Naive thymus-derived CD8-positive, alpha-beta T cell (primary cell): ENCODE data around the gene PRRT1B. TPM values are rescaled to one million over a fixed set of nuclear protein-coding genes. Genes with fewer than 3 reads are reported as not detected.
"Not testable (repeated sequence)": the region's sequence is repeated elsewhere in the genome, so short reads cannot be mapped to it uniquely, and the experiment has no call there.

Experiments
- ATAC-seq, 2 donors: fragments of 150-1000 bp; cut with Tn5 transposase in 1 of 2; sonication (Bioruptor Pico), chemical (Tn5 transposase) in 1 of 2; 1 replicate in 1 of 2; 2 replicates in 1 of 2; pipeline ENCODE4 v1.10.0; 2021; ENCODE audit warnings: mild to moderate bottlenecking in 2 of 2, moderate library complexity in 2 of 2
- POLR2A ChIA-PET: fragments of 350-600 bp; sonication (Branson Sonifier 250); formaldehyde crosslinking; loops from one replicate; lab custom pipeline; 2021; ENCODE audit warnings: antibody characterized with exemption; lab: Charles Lee
- DNase-seq, 10 donors: peaks; one replicate each; pipeline versions ENCODE4 v3.0.0 to v3.0.0-alpha.2; 2020 to 2022
- H3K27ac Mint-ChIP-seq, 10 donors: one replicate each; pipeline ENCODE4 v1.8.0; 2020 to 2022; ENCODE audit warnings: mild to moderate bottlenecking in 10 of 10, mixed read lengths in 10 of 10, moderate library complexity in 4 of 10, inconsistent platforms in 1 of 10
- H3K27me3 Mint-ChIP-seq, 5 donors: one replicate each; pipeline ENCODE4 v1.8.0; 2021 to 2022; ENCODE audit warnings: mixed read lengths in 5 of 5
- H3K36me3 Mint-ChIP-seq, 3 donors: one replicate each; pipeline ENCODE4 v1.8.0; 2020 to 2022; ENCODE audit warnings: mixed read lengths in 3 of 3, mild to moderate bottlenecking in 2 of 3, inconsistent platforms in 1 of 3
- H3K4me1 Mint-ChIP-seq, 4 donors: one replicate each; pipeline ENCODE4 v1.8.0; 2021 to 2022; ENCODE audit warnings: mixed read lengths in 4 of 4
- H3K4me3 Mint-ChIP-seq, 10 donors: one replicate each; pipeline ENCODE4 v1.8.0; 2020 to 2022; ENCODE audit warnings: mild to moderate bottlenecking in 10 of 10, mixed read lengths in 10 of 10, moderate library complexity in 6 of 10, inconsistent platforms in 1 of 10
- H3K9me3 Mint-ChIP-seq, 9 donors: one replicate each; pipeline ENCODE4 v1.8.0; 2020 to 2022; ENCODE audit warnings: mixed read lengths in 9 of 9, mild to moderate bottlenecking in 3 of 9, inconsistent platforms in 1 of 9, moderate library complexity in 1 of 9
- polyA plus RNA-seq, 3 donors: library from polyadenylated mRNA; unstranded; fragments of 300-500 nt; fragmentation: Illumina TruSeq; gene quantifications; one replicate each; pipeline ENCODE4 v1.2.3, GENCODE V29; 2021
- total RNA-seq, 8 experiments: library from RNA in 2 of 8; stranded (reverse) in 2 of 8; gene quantifications; one replicate each; pipeline ENCODE4 v1.2.3 and lab custom pipeline; 2021 to 2026

PRRT1B gene
- total and polyA plus RNA-seq, 5 experiments from 2014 or later: not detected

DNA sequence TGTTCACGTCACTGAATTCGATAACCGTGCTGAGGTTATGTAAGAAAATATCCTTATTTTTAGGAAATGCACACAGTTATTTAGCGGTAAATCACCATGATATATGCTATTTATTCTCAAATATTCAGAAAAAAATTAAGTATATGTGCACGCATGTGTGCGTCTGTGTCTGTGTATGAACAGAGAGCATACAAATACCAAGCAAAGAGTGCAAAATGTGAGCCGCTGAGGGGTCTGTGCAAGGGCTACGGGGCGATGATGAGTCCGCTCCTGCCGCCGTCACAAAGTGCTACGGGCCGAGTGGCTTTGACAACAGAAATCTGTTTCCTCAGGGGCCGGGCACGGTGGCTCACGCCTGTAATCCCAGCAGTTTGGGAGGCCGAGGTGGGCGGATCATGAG is 7.4 kb upstream of the PRRT1B start:
- no peak for DNase-seq
- Mint-ChIP-seq H3K27me3 (no peaks in the 10 kb centered on the region), H3K9me3 (peaks cover 0 to 11% (median 4%) of the 10 kb centered on the region in 9 donors), H3K36me3 (peaks cover 0 to 3% (median under 1%) of the 10 kb centered on the region in 3 donors), H3K4me3 (peak overlapping the region in 2 of 10 donors; percentile 10 to 20), H3K27ac (no peak overlapping the region), H3K4me1 (peaks cover 8 to 54% (median 32%) of the 10 kb centered on the region in 4 donors)
- ATAC-seq: no peak
- POLR2A ChIA-PET: no interaction called here

DNA sequence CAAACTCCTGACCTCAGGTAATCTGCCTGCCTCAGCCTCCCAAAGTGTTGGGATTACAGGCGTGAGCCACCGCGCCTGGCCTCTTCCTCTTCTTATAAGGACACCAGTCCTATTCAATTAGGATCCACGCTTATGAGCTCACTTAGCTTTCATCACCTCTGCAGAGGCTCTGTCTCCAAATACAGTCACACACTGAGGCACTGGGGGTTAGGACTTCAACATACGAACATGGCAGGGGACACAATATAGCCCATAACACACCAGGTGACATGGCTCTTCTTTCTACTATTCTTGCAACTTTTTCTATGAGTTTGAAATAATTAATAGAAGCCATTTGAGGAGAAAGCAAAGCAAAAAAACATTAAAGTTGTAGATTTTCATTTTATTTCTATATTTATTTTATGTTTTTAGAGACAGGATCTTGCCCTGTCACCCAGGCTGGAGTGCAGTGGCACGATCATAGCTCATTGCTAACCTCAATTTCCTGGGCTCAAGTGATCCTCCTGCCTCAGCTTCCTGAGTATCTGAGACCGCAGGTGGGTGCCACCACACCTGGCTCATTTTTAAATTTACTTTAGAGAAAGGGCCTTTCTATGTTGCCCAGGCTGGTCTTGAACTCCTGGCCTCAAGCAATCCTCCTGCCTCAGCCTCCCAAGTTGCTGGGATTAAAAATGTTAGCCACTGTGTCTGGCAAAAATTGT is 6.0 kb upstream of the PRRT1B start:
- Mint-ChIP-seq H3K4me3 (peak overlapping the region in 8 of 10 donors; percentile 7 to 83 (median 60)), H3K4me1 (peaks cover 7 to 46% (median 28%) of the 10 kb centered on the region in 4 donors), H3K36me3 (peaks cover 0 to 13% (median 12%) of the 10 kb centered on the region in 3 donors), H3K27ac (peak overlapping the region in 7 of 10 donors; percentile 40 to 86 (median 71)), H3K9me3 (peaks cover 0 to 26% (median 10%) of the 10 kb centered on the region in 9 donors), H3K27me3 (no peaks in the 10 kb centered on the region)
- ATAC-seq: peak; percentile 46 to 67
- peak in 4 of 10 donors; percentile 35 to 44 (median 41) for DNase-seq
- POLR2A ChIA-PET: interaction anchor here (1.1 to 1.4 kb wide), 3 partner anchors 26 to 283 kb away, joined by 3 to 7 read pairs (median 3); no protein-coding TSS in a partner anchor

DNA sequence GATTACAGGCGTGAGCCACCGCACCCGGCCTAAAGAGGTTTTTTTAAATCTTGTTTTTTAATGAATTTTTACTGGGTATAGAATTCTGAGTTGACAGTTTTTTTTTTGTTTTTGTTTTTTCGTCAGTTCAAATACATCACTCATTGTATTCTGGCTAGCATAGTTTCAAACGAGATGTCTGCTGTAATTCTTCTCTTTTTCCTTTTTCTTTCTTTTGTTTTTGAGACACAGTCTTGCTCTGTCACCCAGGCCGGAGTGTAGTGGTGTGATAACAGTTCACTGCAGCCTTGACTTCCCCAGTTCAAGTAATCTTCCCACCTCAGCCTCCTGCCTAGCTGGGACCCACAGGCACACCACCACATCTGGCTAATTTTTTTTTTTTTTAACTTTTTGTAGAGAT is 2.2 kb upstream of the PRRT1B start:
- peaks cover 9 to 16% (median 16%) of the 10 kb centered on the region in 3 donors for H3K36me3 Mint-ChIP-seq
- DNase-seq (no peak), ATAC-seq (no peak)
- no peak overlapping the region for H3K27ac Mint-ChIP-seq
- H3K4me1 Mint-ChIP-seq: peaks cover 12 to 38% (median 35%) of the 10 kb centered on the region in 4 donors
- POLR2A ChIA-PET: no interaction called here
- peaks cover 0 to 39% (median 11%) of the 10 kb centered on the region in 9 donors for H3K9me3 Mint-ChIP-seq
- H3K4me3 Mint-ChIP-seq: no peak overlapping the region
- peaks cover 11 to 20% (median 13%) of the 10 kb centered on the region in 5 donors for H3K27me3 Mint-ChIP-seq

DNA sequence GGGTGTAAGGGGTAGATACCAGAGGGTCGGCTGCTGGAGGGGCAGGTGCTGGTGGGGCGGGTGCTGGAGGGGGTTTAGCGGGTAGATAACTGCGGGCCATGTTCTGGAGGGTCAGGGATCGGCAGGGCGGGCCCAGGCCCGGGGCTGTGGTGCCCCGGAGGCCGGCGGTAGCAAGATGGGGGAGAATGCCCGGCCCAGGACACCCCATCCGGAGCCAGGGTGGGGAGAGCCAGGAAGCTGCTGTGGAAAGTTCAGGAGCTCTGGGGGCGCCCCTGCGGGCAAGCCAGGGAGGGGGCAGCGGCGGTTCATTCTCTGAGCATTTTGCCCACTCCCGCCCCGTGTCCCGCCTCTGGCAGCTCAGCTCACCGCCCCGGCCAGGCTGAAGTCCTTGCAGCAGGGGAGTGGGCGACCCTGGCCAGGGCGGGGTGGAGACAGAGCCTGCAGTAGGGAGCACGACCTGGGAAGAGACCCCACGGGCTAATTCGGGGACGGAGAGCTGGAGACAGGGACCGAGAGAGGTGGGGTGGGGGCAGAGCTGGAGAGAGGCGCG is 538 bp downstream of the PRRT1B start:
- peak overlapping the region in 1 of 10 donors; percentile 19 for H3K27ac Mint-ChIP-seq
- POLR2A ChIA-PET: interaction anchor here (1.1 to 2.0 kb wide), 5 partner anchors 12 to 421 kb away, joined by 3 to 6 read pairs (median 4); partner anchors contain the start of gene NUP214
- peak in 1 of 2 donors; percentile 47 for ATAC-seq
- peaks cover 16 to 27% (median 19%) of the 10 kb centered on the region in 4 donors for H3K4me1 Mint-ChIP-seq
- peaks cover 29 to 45% (median 39%) of the 10 kb centered on the region in 5 donors for H3K27me3 Mint-ChIP-seq
- H3K4me3 Mint-ChIP-seq: peak overlapping the region; percentile 11 to 88 (median 66)
- DNase-seq: no peak
- peaks cover 0 to 48% (median 11%) of the 10 kb centered on the region in 9 donors for H3K9me3 Mint-ChIP-seq
- peaks cover 12 to 25% (median 21%) of the 10 kb centered on the region in 3 donors for H3K36me3 Mint-ChIP-seq

DNA sequence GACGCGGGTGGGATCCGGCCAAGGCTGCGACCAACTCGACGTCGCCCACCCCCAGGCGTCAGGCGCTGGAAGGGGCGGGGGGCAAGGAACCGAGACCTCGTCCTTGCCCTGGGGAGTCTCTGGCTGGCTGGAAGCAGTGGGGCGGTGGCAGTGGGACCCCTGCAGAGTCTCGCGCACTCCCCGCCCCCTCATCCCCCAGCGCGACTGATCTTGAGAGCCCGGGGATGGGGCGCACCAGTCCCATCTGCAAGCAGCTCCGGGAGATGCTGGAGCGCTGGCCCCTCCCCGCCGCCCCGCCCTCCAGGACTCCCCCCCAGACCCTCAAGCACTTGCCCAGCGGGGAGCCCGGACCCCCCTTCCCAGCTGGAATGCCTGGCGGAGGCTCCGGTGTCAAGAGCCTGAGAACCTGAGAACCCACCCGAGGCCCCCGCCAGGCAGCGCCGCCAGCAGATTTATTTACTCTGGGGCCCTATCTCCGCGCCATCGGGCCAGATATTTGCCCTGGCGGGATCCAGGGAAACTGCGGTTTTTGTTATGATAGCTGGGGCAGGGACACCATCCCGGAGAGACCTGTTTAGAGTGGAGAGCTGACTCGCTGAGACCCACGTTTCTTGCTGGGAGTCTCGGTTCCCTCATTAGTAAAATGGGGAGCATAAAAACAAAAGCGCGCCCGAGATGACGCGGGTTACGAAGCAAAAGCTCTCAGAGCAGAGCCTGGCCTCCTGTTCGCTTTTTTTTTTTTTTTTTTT is 1.2 kb downstream of the PRRT1B start:
- Mint-ChIP-seq H3K4me1 (peaks cover 16 to 26% (median 18%) of the 10 kb centered on the region in 4 donors), H3K9me3 (peaks cover 0 to 48% (median 11%) of the 10 kb centered on the region in 9 donors), H3K36me3 (peaks cover 12 to 25% (median 21%) of the 10 kb centered on the region in 3 donors), H3K27ac (no peak overlapping the region), H3K4me3 (peak overlapping the region; percentile 73 to 88 (median 82)), H3K27me3 (peaks cover 30 to 48% (median 43%) of the 10 kb centered on the region in 5 donors)
- POLR2A ChIA-PET: interaction anchor here (0.7 to 2.0 kb wide), 6 partner anchors 13 to 422 kb away, joined by 3 to 6 read pairs (median 4); partner anchors contain the start of gene NUP214
- ATAC-seq (peak; percentile 56 to 57), DNase-seq (peak in 2 of 10 donors; percentile 16)

DNA sequence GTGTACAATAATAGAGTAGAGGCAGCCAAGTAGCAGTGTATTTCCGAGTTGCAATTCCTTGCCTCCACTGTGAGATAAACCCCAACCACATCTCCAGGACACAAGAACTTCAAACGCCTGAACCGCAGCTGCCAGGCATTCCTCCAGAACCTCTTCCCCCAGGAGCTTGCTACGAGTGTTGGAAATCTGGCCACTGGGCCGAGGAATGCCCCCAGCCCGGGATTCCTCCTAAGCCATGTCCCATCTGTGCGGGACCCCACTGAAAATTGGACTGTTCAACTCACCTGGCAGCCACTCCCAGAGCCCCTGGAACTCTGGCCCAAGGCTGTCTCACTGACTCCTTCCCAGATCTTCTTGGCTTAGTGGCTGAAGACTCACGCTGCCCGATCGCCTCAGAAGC is 3.9 kb downstream of the PRRT1B start:
- H3K4me3 Mint-ChIP-seq, DNase-seq, ATAC-seq, H3K27ac Mint-ChIP-seq, POLR2A ChIA-PET: not testable (repeated sequence)
- H3K9me3 Mint-ChIP-seq: peaks cover 0 to 25% (median 4%) of the 10 kb centered on the region in 9 donors
- H3K36me3 Mint-ChIP-seq: peaks cover 9 to 14% (median 12%) of the 10 kb centered on the region in 3 donors
- H3K4me1 Mint-ChIP-seq: peaks cover 16 to 26% (median 18%) of the 10 kb centered on the region in 4 donors
- peaks cover 36 to 67% (median 58%) of the 10 kb centered on the region in 5 donors for H3K27me3 Mint-ChIP-seq

DNA sequence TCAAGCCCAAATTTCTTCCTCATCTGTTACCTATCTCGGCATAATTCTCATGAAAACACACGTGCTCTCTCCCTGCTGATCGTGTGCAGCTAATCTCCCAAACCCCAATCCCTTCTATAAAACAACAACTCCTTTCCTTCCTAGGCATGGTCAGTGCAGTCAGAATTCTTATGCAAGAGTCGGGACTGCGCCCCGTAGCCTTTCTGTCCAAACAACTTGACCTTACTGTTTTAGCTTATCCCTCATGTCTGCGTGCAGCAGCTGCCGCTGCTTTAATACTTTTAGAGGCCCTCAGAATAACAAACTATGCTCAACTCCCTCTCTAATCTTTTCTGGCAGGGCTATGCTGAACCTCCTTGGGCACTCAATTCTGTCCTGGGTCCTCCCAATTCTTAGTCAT is 5.1 kb downstream of the PRRT1B start:
- POLR2A ChIA-PET, H3K4me3 Mint-ChIP-seq, ATAC-seq, H3K27ac Mint-ChIP-seq, DNase-seq: not testable (repeated sequence)
- H3K4me1 Mint-ChIP-seq: peaks cover 15 to 26% (median 22%) of the 10 kb centered on the region in 4 donors
- peaks cover 5 to 12% (median 10%) of the 10 kb centered on the region in 3 donors for H3K36me3 Mint-ChIP-seq
- H3K27me3 Mint-ChIP-seq: peaks cover 34 to 75% (median 61%) of the 10 kb centered on the region in 5 donors
- peaks cover 0 to 15% (median 0%) of the 10 kb centered on the region in 9 donors for H3K9me3 Mint-ChIP-seq

DNA sequence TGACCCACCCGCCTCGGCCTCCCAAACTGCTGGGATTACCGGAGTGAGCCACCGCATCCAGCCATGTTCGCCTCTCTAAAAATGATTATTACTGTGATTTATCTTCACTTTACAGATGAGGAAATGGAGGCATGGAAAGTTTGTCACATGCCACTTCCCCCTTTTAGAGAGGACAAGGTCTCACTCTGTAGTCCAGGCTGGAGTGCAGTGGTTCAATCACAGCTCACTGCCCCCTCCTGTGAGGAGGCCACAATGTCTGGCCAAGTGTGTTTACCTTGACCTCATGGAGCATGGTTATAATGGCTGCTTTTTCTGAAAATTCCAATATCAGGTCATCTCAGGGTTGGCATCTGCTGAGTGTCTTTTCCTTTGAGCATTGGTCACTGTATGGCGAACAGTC is 6.7 kb downstream of the PRRT1B start:
- Mint-ChIP-seq H3K27ac (no peak overlapping the region), H3K4me3 (no peak overlapping the region), H3K4me1 (peaks cover 9 to 27% (median 18%) of the 10 kb centered on the region in 4 donors), H3K9me3 (peaks cover 0 to 14% (median 0%) of the 10 kb centered on the region in 9 donors), H3K36me3 (peaks cover 5 to 12% (median 10%) of the 10 kb centered on the region in 3 donors), H3K27me3 (peaks cover 34 to 86% (median 67%) of the 10 kb centered on the region in 5 donors)
- DNase-seq (no peak), ATAC-seq (no peak)
- POLR2A ChIA-PET: interaction anchor here (0.7 kb wide), 1 partner anchor 715 kb away, joined by 4 read pairs; no protein-coding TSS in a partner anchor

DNA sequence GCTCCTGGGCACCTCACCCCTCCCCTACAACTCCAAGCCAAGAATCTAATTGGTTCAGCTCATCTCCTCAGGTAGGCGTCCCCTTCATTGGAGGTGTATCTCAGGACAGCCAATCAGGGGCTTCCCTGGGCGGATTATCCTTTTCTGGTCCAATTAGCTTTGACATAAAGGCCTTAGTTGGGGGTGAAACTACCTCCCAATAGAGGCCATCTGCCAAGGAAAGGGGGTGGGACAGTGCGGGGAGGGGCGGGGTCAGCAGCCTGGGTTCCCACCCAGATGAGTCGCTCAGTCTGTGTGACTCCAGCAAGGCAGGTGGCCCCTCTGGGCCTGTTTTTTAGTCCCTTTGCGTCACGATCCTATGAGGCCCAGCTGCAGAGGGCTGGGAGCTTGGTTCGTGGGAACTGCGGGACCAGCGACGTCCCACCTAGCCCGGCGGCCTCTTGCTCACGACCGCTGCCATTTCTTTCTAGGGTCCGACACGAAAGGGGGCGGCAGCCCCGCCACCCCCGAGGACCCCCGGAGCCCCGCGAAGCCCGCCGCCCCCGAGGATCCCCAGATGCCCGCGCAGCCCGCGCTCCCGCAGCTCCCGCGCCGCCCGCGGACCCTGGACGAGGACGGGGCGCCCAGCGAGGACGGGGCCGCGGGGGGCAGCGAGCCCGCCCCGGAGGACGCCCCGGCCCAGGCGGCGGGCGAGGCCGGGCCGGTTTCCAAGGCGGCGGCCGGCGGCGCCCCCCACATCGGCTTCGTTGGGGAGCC is 8.9 kb downstream of the PRRT1B start:
- H3K27me3 Mint-ChIP-seq: peaks cover 16 to 67% (median 45%) of the 10 kb centered on the region in 5 donors
- no peak for ATAC-seq
- H3K27ac Mint-ChIP-seq: no peak overlapping the region

DNA sequence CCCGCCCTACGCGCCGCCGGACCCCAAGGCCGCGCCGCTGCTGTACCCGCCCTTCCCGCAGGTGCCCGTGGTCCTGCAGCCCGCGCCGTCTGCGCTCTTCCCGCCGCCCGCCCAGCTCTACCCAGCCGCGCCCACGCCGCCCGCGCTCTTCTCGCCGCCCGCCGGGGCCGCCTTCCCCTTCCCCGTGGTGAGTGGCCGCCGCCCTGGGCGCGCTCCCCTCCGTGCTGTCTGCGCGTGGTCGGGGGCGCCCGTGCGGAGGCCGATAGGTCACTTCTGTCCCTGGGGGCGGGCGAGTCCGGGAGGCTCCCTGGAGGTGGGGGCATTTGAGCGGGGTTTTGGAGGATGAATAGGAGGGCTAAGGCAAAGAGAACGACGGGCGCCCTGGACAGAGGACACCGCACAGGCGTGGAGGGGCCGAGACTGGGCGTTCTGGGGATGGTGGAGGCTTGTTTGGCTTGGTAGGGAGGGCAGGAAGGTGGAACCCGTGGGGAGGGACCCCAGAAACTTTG is 9.6 kb downstream of the PRRT1B start:
- Mint-ChIP-seq H3K27ac (peak overlapping the region in 1 of 10 donors; percentile 19), H3K27me3 (peaks cover 11 to 60% (median 39%) of the 10 kb centered on the region in 5 donors), H3K36me3 (no peaks in the 10 kb centered on the region), H3K9me3 (no peaks in the 10 kb centered on the region), H3K4me1 (peaks cover 0 to 14% (median 5%) of the 10 kb centered on the region in 4 donors), H3K4me3 (peak overlapping the region in 8 of 10 donors; percentile 16 to 54 (median 42))
- POLR2A ChIA-PET: interaction anchor here (0.8 kb wide), 1 partner anchor 18 kb away, joined by 3 read pairs; no protein-coding TSS in a partner anchor
- peak; percentile 39 to 58 for ATAC-seq
- DNase-seq: no peak

More for the DNA sequence above, 8.9 kb downstream of the PRRT1B start:
- POLR2A ChIA-PET: interaction anchor here (0.8 to 1.3 kb wide), 2 partner anchors 19 to 25 kb away, joined by 3 to 4 read pairs; no protein-coding TSS in a partner anchor
- Mint-ChIP-seq H3K4me1 (peaks cover 0 to 17% (median 4%) of the 10 kb centered on the region in 4 donors), H3K36me3 (no peaks in the 10 kb centered on the region), H3K9me3 (peaks cover 0 to 5% (median 0%) of the 10 kb centered on the region in 9 donors), H3K4me3 (peak overlapping the region in 1 of 10 donors; percentile 51)
- no peak for DNase-seq
